HG02642 (cell line): ENCODE results near the gene FAU.
"Not testable (repeated sequence)": the region's sequence is repeated elsewhere in the genome, so short reads cannot be mapped to it uniquely, and the experiment has no call there.

Experiments
- ATAC-seq: cut with Tn5 transposase; IDR thresholded peaks from one replicate; pipeline ENCODE4 v1.9.1; 2021; ENCODE audit warnings: mild to moderate bottlenecking; ENCODE audit not compliant: unreplicated experiment, poor library complexity

Gene FAU

DNA sequence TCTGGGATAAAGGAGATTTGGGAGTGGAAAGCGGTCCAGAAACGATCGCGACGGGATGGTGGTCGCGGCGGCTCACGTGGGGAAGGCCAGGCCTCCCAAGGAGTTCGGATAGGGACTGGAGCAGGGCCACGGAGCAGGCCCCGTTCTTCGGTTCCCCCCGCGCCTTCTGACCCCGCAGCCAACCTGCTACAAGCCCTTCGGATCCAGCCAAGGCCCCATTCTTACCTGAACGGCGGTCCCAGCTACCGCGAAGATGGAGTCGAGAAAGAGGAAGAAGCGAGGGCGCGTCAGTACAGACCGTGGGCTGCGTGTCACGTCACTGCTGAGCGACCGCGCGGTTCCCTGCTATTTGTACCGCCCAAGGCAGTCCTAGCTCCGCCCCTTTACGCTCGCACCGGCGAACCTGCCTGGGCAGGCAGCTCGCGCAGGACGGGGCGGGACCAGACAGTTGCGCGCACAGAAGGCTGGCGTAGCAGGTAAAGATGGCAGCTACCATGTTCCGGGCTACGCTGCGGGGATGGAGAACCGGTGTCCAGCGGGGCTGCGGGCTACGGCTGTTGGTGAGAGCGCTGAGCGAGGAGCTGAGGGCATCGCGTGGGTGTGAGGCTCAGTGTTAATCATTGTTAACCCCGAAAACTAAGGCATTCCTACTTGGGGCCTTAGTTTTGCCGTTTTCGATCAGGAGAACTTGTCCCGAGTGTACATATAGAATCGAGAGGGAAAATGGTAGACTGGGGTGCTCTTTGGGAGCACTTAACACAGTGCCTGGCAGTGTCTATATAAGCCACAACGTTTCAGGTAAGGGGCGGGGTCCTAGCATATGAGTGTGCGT is at the start of gene FAU, which contains the start of gene MRPL49:
FAU (minus strand) TSS at position 270 of the 832 bp plus-strand sequence. CDS start 321 bp downstream, outside the sequence.
MRPL49 (plus strand) TSS at position 457 of the 832 bp plus-strand sequence; CDS start at position 483, 26 bp downstream.
- peak; percentile 70 for ATAC-seq

DNA sequence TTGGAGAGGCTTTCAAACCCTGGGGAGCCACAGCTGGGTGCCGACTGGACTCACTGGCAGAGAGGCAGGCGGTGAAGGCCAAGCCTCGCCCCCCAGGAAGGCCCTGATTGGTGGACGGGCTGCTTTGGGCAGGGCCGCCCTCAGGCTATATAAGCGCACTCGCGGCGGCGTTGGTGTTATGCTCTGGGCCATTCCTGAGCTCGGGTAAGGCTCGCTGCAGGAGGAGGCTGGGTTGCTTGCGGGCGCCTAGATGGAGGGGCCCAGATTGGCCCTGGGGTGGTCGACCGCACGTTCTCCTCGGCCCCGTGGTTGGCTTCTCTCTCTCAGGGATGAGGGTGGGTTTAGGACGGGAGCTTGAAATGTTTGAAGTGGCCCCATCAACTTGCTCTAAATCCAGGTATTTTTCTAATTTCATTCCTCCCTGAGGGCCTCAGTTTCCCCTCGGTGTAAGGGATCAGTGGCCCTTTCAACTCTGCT is 48.2 kb upstream of the FAU start, which contains the start of gene SPDYC:
SPDYC (plus strand) TSS at position 176 of the 477 bp plus-strand sequence. CDS start 1,125 bp downstream, outside the sequence.
- no peak for ATAC-seq

DNA sequence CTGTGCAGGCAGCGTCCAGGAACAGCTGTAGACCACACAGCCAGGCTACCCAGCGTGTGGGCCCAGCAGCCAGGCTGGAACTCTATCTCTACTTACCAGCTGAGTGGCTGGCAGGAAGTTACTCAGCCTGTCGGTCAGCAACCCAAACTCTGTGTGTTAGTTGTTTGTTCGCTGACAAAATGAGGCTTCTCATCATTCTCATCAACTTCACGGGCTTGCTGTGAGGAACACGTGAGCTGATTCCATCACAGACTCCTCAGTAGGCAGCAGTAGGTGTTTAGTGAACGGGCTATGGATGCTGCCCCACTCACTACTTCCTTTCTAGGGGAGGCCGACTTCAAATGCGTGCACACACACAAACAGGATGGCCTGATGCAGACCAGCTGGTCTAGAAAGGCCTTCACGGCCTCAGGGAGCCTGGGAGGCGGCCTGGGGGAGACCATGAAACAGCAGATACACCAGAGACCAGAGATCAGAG is 47.3 kb upstream of the FAU start:
- ATAC-seq, result no peak

DNA sequence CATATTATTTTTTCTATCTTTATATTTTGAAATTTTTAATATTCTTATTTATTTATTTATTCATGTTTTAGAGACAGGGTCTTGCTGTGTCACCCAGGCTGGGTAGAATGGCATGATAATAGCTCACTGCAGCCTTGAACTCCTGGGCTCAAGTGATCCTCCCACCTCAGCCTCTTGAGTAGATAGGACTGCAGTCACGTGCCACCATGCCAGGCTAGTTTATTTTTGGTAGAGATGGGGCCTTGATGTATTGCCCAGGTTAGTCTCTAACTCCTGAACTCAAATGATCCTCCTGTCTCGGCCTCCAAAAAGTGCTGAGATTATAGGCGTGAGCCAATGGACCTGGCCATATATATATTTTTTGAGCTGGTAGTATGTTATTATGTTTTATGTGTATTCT is 45.7 kb upstream of the FAU start:
- no peak for ATAC-seq

DNA sequence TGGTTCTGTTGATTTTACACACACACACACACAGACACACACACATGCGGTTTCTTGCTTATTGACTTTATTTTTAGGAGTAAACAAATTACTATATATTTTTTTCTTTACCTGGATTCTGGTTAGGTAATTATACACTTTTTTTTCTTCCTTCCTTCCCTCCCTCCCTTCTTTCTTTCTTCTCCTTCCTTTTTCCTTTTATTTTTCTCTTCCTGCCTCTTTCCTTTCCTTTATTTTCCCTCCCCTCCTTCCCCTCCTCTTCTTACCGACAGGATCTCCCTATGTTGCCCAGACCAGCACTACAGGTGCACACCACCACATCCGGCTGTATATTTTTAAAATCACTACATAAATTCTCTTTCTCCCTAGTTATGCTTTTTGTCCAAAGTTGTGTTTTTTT is 45.0 kb upstream of the FAU start:
- no peak for ATAC-seq

DNA sequence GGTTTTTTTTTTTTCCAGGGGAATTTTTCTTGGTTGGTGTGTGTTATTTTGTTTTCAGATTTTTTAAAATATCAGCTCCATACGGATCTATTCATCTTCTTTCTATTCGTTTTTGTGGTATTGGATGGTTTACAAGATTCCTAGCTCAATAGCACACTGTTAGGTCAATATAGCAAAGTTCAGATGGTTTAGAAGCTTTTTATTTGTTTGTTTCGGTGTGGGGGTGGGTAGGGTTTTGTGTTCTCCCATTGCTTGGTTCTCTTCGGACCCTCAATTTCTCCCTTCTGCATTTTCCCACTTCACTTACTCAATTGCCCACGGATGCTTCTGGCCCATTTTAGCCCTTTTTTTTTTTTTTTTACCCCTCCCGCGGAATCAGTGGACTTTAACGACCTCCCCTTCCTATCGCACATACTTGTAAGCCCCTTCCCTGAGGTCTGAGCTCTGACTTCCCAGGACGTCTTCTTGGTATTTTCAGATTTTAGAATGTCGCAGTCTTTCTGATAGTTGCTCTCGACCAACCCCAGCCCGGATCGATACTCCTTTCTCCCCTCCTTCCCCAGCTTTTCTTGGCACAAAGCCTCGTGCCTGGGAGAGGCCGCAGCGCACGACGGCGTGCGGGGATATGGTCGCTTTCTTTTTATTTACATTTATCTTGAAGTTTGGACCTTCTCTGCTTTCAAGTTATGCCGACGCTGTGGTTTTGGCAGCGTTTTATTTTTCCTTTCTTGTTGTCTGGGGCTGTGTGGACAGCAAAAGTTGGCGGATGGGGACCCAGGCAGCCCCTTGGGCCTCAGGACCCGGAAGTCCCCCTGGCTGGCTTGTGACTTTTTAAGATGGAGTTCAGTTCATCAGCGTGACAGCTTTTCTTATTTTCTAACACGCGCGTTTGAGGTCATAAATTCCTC is 43.7 kb upstream of the FAU start:
- no peak for ATAC-seq

DNA sequence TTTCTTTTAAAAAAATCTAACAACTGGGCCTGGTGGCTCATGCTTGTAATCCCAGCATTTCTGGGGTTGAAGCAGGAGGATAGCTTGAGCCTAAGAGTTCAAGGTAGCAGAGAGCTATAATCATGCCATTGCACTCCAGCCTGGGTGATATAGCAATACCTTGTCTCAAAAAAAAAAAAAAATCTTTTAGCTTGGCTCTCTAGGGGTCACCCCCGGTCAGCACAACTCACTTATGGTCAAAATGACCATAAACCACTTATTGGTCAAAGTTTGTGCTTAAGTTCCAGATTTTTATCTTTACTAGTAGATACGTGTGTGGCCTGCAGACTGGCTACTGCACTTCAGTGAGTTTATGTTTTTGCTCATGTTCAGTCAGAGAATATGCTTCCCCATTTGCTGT is 41.8 kb upstream of the FAU start:
- ATAC-seq, result no peak

DNA sequence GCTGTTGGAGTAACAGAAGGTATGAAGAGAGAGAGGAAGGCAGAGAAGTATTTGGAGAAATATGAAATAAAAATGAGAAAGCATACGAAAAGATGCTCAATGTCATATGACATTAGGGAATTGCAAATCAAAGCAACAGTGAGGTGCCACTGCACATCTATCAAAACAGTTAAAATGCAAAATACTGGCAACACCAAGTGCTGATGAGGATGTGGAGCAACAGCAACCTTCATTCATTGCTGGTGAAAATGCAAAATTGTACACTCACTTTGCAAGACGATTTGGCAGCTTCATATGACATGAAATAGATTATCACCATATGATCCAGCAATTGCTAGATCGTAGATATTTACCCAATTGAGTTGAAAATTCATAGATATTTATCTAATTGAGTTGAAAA is 38.7 kb upstream of the FAU start:
- no peak for ATAC-seq

DNA sequence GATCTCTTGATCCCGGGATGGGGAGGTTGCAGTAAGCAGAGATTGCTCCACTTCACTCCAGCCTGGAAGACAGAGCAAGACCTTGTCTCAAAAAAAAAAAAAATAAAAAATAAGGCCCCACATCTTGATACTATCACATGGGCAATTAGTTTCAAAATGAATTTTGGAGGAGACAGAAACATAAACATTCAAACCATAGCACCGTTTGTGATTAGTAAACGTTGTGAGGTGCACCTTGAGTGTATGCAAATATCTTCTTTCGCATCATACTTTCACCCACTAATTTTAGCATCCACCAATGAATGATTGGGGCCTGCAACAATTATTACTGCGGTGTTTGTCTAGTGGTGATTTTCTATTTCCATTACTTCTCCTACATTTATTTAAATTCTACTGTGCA is 37.1 kb upstream of the FAU start:
- ATAC-seq, result no peak

DNA sequence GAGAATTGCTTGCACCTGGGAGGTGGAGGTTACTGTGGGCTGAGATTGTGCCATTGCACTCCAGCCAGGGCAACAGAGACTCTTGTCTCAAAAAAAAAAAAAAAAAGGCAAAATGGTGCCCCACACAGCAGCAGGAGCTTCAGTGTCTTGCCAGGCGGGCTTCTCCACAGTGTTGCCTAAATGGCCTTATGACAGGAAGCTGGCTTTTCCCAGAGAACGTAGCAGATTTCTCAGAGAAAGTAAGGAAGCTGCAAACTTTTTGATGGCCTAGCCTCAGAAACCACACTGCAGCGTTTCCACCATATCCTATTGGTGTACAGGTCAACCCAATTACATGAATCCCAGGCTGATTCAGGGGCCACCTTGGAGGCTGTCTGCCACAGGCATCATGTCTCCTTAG is 35.4 kb upstream of the FAU start:
- ATAC-seq, result no peak

DNA sequence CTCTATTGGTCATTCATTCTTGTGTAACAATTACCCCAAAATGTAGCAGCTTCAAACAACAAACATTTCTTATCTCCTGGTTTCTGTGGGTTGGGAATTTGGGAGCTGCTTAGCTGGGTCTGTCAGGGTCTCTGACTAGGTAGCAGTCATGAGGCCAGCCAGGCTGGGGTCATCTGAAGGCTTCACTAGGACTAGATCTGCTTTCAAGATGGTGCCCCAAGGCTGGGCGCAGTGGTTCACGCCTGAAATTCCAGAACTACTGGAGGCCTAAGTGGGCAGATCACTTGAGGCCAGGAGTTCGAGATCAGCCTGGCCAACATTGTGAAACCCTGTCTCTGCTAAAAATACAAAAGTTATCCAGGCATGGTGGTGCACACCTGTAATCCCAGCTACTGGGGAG is 35.0 kb upstream of the FAU start:
- no peak for ATAC-seq

DNA sequence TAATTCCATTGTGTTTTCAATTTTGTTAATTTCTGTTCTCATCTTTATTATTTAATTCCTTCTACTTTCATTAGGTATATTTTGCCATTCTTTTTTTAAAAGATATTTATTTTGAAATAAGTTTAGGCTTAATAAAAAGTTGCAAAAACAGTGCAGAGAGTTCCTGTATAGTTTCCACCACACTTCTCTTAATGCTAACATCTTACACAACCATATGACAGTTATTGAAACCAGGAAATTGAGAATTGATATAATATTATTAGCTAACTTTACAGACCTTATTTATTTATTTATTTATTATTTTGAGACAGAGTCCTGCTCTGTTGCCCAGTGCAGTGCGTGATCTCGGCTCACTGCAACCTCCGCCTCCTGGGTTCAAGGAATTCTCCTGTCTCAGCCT is 34.3 kb upstream of the FAU start:
- no peak for ATAC-seq

DNA sequence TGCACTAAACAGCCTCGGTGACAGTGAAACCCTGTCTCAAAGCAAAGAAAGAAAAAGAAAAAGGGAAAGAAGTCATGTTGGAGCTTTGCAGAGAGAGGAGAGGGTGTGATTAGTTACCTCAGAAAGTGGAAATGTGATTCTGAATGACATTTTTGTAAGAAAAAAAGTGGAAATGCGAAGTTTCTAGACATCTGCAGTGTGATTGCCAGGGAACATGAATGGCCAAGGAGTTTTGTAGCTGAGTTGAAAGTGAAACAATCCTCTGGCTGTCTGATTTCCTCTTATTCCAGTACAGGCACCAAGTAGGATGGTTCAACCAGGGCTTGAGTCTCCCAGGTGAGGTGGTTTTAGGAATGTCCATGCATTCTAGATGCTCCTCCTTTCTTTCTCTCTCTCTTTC is 30.2 kb upstream of the FAU start:
- no peak for ATAC-seq

DNA sequence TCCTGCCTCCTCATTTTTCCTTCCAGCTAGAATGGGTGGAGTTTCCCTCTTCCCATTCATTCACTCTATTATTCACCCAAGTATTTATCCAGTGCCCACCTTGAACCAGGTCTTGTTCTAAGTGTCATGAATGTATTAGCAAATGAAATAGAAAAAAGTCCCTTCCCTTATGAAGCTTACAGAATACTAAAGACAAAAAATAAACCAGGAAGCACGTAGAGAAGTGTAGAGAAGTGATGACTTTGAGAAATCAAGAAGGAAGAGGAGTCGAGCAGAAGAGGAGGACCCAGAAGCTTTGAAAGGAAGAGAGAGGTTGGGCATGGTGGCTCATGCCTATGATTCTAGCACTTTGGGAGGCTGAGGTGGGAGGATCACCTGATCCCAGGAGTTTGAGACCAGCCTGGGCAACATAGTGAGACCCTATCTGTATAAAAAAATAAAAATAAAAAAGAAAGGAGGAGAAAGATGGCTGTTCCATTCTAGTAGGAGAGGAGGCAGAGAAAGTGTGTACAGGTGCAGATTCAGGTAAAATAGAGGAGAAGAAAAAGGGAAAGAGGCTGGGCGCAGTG is 29.5 kb upstream of the FAU start:
- no peak for ATAC-seq

DNA sequence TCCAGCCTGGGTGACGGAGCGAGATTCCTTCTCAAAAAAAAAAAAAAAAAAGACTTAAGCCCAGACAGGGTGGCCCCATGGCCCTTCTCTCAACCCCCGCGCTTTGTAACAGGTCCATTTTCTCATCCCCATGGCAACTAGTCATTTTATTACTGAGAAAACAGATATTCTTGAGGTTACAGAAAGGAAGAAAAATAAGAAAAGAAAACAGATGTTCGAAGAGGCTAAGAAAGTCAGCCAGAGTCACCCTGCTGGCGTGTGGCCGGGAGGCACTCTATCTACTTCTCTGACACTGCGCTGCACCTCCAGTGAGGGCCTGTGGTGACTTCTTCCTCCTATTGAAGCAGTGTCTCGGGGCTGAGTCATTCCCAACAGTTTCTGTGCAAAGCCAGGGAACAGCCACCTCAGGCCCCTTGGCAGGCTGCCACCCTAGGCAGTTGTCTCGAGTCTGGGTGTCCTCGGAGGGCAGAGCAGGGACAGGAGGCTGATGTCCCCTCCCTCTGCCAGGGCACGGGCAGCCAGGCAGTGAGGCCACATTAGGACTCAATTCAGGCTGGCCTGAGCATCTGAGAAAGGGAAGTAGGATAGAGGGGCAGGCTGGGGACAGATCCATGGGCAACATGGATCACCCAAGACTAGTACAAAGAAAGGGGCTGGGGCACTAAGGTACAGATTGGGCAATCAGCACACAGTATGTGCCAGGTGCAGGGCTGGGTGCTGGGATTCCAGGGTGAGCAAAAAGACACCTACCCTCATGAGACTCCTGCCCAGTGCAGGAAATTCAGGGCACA is 28.8 kb upstream of the FAU start:
- no peak for ATAC-seq

DNA sequence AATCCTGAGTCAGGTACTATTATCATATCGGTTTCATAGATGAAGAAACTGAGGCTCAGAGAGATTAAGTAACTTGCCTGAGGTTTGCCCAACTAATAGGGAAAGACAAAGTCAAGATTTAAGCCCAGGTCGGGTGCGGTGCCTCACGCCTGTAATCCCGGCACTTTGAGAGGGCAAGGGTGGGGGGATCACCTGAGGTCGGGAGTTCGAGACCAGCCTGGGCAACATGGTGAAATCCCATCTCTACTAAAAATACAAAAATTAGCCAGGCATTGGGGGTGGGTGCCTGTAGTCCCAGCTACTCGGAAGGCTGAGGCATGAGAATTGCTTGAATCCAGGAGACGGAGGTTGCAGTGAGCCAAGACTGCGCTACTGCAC is 28.2 kb upstream of the FAU start:
- ATAC-seq, result not testable (repeated sequence)

DNA sequence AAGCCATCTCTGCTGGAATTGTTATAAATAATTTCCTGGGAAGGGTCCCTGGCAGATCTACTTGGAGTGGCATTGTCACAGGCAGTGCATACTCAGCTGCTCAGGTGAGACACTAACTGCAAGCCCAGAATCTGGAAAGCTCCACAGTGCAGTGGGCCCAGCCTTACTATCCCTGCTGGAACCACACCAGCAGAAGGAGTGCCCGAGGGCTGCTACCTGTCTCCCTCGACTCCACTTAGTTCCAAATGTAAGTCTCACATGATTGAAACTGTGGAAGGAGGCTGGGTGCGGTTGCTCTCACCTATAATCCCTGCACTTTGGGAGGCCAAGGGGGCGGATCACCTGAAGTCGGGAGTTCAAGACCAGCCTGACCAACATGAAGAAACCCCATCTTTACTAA is 26.7 kb upstream of the FAU start:
- no peak for ATAC-seq

DNA sequence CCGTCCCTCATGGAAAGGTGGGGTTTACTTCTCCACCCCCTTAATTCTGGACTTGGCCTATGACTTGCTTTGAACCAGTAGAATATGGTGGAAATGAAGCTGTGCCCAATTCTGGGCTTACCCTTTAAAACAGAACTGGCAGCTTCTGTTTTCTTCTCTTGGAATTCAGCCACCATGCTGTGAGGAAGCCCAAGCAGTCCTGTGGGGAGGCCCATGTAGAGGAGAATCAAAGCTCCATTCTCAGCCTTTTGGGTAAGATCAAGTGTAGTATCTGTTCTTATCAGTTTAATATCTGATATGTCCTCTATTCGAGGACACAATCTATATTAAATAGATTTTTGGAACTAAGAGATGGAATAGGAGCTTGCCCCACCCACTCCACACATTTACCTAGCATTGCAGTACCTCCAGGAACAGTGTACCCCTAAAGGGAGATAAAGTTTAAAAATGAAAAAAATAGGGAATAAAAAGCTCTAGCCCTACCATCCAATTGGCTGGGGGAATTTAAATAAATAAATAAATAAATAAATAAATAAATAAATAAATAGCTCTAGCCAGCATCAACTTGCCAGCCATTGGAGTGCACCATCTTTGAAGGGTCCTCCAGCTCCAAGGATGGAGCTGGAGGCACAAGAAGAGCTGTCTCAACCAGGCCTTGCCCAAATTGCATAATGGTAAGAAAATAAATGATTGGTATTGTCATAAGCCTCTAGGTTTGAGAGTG is 25.6 kb upstream of the FAU start:
- no peak for ATAC-seq

DNA sequence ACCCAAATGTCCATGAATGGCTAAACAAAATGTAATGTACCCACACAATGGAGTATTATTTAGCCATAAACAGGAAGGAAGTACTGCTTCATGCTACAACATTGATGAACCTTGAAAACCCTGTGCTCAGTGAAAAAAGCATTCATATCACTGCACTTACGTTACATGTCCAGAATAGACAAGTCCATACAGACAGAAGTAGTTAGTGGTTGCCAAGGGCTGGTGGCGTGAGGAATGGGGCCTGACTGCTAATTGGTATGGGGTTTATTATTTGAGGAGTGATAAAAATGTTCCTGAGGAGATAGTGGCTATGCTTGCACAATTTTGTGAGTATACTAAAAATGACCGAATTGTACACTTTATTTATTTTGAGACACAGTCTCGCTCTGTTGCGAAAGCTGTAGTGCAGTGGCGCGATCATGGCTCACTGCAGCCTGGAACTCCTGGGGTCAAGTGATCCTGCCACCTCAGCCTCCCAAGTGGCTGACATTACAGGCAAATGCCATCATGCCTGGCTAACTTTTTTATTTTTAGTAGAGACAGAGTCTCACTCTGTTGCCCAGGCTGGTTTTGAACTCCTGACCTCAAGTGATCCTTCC is 20.1 kb upstream of the FAU start:
- ATAC-seq, result no peak
